ENCODE data around the gene RTN4RL1. TPM values are rescaled to one million over a fixed set of nuclear protein-coding genes. Genes with fewer than 3 reads are reported as not detected.
"Not testable (repeated sequence)": the region's sequence is repeated elsewhere in the genome, so short reads cannot be mapped to it uniquely, and the experiment has no call there.

RTN4RL1 gene
- total RNA-seq, 2 experiments from 2014 or later: 1.3 to 1.5 TPM

DNA sequence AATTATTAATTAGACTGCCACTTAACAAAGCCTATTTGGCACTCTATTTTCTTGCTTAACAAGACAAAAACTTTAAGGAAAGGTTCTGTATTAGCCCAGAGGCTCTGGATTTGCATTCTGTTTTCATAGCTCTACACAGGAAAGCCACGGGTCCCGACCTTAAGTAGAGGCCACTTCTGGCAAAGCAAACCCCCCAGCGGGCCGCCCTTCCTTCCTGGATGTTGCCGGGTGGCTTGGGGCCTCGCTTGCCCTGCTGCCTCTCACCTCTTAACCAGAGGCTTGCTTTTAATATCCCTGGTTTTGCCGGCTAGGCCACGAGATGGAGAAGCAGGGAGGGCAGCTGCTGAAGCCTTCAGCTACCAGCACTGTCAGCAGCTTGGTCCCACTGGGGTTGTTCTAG lies 4.4 kb downstream of the RTN4RL1 start:
- CTCF ChIA-PET: no interaction called here
- POLR2A ChIA-PET: no interaction called here

DNA sequence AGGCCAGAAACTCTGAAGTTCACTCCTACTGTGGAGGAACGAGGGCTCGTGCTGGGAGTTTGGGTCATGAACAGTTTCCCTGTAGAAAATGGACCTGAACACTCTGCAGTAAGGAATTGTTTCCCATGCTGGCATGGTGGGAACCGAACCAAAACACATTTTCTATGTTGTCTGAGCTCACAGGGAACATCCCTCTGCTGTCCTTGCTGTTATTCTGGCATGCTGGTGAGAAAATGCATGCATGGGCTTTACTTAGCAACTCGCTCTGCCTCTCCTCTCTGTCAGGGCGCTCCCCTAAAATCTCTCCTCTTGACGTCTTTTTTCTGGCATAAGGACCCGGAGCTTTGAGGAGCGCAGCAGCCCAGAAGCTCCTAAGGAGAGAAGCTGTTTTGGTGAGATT lies 5.4 kb downstream of the RTN4RL1 start:
- ChIA-PET POLR2A (no interaction called here), CTCF (interaction anchor here (0.6 kb wide), 1 partner anchor 263 kb away, joined by 4 read pairs; no protein-coding TSS in a partner anchor)

DNA sequence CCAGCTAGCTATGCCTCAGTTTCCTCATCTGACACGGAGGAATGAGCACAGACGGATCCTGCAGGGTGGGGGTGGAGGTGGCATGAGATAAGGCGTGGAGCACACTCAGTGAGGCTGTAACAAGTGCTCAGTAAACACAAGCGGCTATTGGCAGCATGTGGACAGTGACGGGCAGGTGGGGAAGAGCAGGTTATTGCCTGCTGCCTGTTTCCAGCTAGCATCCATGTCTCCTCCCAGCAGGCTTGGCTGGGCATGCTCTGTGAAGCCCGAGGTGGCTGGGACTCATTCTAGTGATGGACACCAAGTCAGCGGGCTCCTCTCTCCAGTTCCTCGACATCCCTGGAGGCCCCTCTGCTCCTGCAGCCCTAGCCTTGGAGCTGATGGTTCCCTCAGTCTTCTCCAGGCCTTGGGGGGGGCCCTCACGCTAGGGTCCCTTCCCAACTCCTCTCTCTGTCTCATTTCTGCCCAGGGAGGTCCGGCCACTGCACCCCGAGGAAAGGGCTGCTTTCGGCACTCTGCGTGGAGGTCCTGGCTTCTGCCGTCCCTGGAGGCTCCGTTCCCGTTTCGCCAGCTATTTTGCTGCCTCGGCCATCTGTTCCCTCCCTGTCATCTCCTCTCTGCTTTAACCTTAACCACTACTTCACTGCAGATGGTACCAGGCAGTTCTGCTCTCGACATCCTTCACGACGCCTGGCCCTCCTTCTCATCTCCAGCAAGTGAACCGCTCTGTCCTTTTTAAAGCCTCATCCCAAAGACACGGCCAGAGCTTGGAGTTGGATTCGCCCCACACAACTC lies 6.2 kb downstream of the RTN4RL1 start:
- POLR2A ChIA-PET: no interaction called here
- CTCF ChIA-PET: no interaction called here

DNA sequence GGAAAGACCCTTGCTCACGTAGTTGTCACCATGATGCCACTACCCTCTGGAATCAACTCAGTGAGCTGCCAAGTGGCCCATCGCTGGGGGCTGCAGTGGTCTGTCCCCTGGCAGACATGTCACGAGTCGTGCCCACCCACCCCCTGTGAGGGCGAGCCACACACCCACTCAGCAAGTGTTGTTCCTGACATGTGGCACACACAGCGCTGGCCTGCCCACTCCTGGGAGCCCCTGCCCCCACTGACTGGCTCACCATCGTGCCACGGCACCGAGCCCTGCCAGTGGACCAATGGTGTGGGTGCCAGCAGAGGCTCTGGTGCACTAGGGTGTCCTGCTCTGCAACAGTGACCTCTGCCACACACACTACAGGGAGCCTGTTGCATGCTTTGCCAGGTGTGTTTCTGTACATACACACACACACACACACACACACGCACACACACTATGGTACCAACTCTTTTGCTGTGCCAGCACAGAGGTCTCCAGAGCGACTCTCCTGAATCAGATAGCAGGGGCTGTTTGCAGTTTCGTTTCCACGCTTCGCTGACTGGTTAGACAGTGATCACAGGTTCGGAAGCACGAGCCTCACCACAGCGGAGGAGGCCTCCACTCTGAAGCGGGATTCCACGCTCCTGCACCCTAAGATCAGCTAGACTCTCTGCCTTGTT lies 7.7 kb downstream of the RTN4RL1 start:
- CTCF ChIA-PET: interaction anchor here (0.6 kb wide), 1 partner anchor 452 kb away, joined by 3 read pairs; no protein-coding TSS in a partner anchor
- POLR2A ChIA-PET: no interaction called here

DNA sequence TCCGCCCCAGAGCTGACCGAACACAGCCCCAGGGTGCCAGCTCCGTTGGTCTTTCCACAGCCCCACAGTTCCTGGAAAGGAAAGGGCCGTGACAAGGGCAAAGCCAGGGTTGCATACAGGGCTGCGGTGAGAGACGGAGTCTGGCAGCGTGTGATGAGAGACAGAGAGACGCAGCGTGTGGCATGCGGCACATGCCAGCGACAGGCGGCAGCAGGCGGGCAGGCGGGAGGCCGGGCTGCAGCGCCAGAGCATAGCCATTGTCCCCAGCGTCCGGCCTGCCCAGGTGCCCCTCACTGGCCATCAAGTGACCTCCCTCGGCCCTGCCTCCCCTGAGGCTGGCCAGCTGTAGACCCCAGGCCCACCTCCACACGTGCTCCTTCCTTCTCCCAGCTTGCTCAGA lies 8.6 kb downstream of the RTN4RL1 start:
- ChIA-PET CTCF (no interaction called here), POLR2A (no interaction called here)

DNA sequence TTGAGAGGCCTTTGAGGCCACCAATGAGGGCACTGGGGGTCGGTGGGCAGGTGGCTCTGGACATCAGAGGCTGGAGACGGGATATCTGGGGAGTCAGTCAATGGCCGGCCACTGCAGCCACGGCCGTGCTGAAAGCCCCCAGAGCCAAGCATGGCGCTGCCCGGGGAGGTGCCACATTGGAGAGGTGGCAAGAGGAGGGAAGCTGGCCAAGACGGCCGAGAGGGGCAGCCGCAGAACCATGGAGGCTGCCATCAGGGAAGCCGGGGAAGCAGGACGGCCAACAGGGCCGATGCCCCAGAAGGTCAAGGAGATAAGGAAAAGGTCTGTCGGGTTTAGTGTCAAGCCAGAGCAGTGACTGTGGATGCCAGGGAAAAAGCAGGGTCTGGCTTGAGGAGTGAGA lies 9.8 kb downstream of the RTN4RL1 start:
- ChIA-PET POLR2A (no interaction called here), CTCF (no interaction called here)

DNA sequence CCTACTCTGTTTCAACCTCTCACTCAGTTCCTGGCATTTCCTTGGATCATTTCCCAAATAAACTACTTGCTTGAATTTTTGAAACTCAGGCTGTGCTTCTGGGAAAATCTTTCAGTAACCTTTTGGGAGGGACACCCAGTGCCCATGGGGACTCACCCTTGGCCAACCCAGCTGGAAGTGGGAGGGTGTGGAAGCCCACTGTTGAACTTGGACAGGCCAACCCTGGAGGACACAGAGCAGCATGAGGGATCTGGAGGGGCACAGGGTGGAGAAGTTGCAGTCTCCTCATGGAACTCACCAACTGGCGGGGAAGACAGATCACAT lies 11.2 kb downstream of the RTN4RL1 start:
- ChIA-PET POLR2A (no interaction called here), CTCF (no interaction called here)

DNA sequence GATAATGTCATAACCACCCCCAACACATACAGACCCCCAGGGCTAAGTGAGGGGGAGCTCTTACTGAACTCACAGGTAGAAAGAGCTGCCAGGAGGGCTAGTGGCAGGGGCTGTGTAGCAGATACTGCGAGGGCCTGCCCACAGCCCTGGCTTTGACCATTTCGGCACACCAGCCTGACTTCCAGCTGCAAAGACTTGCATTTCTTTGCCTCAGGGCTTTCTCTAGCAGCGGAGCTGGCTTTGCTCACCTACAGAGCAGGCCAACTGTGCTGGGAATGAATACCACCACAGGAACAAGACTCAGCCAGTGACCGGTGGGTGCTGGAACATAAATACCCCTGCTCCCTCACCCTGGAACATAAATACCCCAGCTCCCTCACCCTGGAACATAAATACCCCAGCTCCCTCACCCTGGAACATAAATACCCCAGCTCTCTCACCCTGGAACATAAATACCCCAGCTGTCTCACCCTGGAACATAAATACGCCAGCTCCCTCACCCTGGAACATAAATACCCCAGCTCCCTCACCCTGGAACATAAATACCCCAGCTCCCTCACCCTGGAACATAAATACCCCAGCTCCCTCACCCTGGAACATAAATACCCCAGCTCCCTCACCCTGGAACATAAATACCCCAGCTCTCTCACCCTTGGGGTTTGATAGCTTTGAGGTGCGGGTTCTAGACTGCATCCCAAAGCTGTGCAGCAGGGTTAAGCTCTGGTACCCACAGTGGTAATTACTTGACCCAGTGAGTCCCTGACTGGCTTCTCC lies 11.7 kb downstream of the RTN4RL1 start:
- CTCF ChIA-PET: not testable (repeated sequence)
- POLR2A ChIA-PET: interaction anchor here (0.7 kb wide), 1 partner anchor 1028 kb away, joined by 3 read pairs; no protein-coding TSS in a partner anchor

DNA sequence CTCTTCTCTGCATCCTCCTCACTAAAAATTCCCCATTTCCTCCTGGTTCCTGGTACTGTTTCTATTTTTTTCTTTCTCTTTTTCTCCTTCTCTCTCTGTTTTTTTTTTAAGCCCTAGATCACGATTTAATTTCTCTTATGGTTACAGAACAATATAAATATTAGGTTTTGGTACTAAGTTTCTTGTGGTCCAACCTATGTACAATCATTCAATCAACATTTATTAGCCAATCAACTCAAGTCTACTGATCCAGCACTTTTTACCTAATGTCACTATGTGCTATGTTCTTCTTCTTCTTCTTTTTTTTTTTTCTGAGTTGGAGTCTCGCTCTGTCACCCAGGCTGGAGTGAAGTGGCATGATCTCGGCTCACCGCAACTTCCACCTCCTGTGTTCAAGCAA lies 12.6 kb downstream of the RTN4RL1 start:
- ChIA-PET CTCF (no interaction called here), POLR2A (interaction anchor here (0.7 kb wide), 1 partner anchor 1027 kb away, joined by 3 read pairs; no protein-coding TSS in a partner anchor)

DNA sequence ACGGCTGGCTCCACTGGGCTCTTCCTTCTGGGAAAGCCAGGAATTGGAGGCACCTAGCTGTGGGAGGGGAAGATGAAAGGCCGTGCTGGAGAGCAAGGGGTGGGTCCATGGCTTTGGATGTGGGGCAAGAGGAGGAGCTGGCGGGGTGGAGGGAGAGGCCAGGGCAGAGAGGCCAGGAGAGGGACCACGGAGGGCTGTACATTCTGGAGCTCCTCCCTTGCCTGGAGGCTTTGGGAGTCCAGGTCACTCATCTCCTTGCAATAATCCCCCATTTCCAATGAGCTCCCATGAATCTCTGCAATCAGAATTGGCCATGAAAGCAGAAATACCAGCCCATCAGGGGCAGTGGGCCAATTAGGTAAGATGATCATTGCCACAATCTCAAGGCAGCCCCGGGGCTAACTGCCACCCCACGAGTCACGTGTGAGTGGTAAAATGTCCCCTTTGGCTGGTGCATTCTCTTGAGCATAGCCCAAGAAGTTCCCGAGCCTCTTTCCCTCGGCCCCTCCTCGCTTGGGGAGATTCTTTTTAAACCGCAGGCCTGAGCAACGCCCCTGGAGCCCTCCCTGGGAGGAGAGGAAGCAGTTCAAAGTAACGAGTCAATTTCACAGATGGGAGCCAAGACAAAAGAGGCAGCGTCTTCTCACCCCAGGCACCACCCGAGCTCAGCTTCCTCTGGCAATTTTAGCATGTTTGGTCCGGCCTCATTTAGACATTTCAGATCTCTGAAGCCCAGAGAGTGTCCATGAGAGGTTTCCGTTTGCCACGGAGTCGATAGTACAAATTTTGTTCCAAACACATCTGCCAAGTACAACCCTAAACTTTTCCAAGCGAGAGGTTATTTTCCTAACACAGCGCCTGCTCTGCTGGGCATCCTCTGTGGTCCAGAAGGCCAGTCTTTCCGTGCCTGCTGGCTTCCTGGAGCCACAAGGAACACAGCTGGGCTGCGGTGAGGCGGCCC lies 13.4 kb downstream of the RTN4RL1 start:
- CTCF ChIA-PET: no interaction called here
- POLR2A ChIA-PET: no interaction called here

DNA sequence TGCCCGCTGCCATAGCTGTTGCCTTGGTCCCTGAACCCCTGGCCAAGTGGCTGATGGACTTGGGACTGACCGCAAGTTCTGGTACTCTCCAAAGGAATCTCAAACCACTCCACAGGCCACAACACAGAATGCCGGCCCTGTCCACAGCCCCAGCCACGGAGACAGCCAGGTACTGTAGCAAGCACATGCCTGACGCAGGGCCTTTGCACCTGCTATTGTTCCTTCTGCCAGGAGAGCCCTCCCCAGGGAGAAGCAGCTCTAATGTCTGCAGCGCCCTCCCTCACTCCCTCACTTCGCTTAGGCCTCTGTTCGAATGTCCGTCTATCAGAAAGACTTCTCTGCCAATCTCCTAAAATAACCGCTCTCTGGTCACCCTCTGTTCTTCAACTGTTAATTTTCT lies 15.4 kb downstream of the RTN4RL1 start:
- CTCF ChIA-PET: no interaction called here
- POLR2A ChIA-PET: interaction anchor here (0.6 kb wide), 1 partner anchor 13 kb away, joined by 3 read pairs; no protein-coding TSS in a partner anchor

DNA sequence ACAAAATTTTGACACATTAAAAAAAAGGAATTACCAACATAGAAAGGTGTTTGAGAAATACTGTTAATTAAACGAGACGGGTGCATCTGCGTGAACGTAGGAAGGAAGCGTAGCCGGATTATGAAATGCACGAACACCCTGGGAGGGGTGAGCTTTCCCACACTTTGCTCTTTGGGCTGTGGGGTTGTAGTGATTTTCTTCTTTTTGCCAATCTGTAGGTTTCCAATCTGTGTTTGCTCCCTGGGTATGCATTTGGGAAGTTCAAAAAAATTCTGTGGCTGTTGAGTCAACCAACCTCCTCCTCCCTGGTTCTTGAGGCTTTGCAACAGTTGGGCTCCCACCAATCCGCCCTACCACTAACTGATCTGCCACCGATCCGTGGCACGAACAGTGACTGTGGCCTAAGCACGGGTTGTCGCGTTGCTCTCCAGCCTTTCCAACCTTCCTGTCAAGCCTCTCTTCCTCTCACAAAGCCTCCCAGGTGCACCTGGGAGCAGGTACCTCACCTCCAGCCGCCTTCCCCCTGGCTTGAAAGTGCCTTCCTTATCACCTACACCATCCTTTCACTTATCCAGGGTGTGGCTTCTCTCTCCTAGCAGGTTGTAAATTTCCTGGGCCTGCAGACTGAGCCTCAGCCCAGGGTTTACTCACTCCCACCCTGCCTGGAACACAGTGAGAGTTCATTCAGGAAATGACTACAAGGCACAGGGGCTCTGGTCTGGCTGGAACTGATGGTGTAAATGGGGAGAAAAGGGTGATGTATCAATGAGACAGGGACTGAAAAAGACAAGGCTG lies 16.6 kb downstream of the RTN4RL1 start:
- ChIA-PET CTCF (no interaction called here), POLR2A (no interaction called here)

DNA sequence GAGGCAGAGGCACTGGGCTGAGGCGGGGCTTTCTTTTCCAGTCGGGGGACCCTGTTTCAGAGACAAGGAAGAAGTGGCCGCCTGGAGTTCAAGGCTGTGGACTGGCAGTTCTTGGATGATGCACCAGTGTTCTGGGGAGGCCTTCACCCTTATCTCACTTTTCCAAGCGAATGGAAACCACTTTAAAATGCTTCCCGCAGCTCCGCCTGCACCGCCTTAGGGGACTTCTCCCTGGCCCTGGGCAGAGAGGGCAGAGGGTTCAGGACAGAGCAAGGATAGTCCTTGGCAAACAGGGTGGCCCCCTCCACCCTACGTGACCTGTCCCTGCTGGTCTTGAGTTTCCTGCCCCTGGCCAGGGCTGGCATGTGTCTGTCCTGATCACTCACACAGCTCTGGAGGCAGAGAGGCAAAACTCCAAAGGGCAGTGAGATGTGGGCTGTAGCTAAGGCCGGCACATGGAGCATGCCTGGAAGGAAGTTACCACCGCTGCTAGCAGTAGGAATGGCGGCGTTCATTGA lies 20.6 kb downstream of the RTN4RL1 start:
- ChIA-PET POLR2A (interaction anchor here (0.5 kb wide), 1 partner anchor 21 kb away, joined by 3 read pairs; no protein-coding TSS in a partner anchor), CTCF (no interaction called here)

DNA sequence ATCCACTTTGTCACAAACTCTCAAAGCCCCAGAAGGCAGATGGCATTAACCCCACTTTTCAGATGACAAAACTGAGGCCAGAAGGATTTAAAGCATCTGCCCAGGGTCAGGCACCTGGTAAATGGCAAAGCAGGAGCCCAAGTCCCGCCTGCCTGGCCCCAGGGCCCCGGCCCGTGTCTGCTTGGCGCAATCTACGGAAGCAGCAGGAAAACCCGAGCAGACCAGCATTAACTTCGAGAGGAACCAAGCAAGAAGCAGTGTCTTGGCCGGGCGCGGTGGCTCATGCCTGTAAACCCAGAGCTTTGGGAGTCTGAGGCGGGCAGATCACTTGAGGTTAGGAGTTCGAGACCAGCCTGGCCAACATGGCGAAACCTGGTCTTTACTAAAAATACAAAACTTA lies 21.6 kb downstream of the RTN4RL1 start:
- POLR2A ChIA-PET: no interaction called here
- CTCF ChIA-PET: no interaction called here

DNA sequence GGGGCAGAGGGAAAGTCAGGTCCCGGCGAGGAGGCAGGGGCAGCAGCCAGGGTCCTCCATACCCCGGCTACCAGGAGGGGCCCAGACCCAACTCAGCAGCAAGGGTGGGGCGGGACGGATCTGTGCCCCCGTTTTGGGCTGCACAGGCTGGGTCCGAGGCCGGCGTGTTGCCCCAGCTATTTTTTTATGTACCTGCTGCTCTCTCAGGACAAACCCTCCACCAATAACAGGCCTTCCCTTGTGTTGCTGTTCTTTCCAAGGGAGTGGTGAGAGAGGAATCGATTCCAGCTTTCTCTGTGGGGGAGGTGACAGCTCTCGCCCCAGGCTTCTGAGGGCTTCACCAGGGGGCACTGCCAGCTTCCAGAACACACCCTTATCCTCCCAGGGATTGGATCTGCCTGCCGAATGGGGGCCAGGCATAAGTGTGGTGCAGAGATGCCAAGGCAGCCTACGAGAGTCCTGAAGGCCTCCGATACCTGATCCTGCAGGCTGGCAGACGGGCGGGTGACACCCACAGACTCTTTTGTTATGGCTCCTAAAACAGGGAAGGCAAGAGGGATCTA lies 22.3 kb downstream of the RTN4RL1 start:
- POLR2A ChIA-PET: no interaction called here

DNA sequence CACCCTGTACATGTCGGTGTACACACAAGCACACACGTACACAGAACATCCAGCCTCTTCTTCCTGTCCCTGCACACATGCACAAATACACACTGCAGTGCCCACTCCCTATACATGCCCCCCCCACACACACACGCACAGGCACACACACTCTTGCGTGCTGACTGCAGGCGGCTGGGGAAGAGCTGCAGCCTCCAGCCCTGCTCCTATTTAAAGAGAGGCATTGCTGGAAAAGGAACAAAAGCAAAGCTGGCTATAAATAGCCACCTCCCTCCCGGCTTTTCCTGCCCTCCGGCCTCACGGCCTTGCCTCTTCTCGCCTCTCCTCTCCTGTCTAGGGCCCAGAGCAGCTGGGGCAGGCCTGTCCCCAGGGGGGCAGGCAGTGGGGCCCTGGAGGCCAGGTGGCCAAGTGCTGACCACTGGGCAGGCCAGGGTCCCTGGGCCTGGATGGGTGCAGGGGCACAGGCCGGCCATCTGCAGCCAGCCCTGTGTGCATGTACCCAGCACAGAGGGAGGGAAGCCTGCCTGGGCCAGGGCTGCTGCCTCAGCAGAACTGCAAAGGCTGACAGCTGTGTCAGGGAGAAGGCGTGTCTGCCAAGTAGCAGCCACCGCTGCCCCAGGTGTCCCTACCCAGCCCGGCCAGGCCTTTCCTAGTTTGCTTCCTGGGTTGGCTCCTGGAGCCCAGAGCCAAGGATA lies 25.4 kb downstream of the RTN4RL1 start:
- ChIA-PET CTCF (interaction anchor here (0.7 kb wide), 1 partner anchor 81 kb away, joined by 3 read pairs; no protein-coding TSS in a partner anchor), POLR2A (no interaction called here)

More for the DNA sequence above, 22.3 kb downstream of the RTN4RL1 start:
- CTCF ChIA-PET: no interaction called here

DNA sequence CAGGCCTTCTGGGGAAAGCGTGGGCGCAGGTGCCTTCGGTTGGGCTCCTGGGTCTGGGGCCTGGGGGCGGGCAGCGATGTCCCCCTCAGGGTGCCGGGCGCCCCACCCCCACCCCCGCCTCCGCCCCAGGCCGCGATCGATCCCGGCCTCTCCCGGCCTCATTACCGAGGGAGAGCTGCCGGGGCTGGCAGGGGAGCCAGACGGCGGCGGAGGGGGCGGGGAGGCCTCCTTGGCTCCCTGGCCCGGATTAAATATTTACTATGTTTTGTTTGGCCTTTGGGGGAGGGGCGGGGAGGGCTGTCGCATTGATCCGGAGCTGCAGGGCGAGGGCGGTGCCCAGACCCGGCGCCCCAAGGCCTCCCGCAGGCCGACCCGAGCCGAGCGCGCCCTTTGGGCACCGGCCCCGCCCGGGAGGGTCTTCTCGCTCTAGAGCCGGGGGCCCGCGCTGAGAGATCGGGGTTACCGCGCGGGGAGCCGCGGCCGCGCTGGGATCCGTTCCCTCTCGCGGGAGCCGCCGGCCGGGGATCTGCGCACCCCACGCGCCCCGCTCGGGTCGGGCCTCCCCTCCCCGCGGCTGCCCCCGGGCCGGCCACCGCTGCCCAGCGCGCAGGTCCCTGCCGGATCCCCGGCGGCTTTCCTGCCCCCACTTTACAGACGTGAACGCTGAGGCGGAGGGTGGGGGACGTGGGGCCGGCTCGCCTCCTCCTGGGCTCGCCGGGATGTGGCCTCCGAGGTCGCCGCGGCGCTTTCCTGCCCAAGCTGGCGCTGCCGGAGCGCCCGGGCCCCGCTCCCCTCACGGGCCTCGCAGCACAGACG lies 27.0 kb downstream of the RTN4RL1 start:
- CTCF ChIA-PET: no interaction called here
- POLR2A ChIA-PET: no interaction called here
